HL-60/S4 (cell line): ENCODE measurements around the gene TLK2.
"Not testable (repeated sequence)": the region's sequence is repeated elsewhere in the genome, so short reads cannot be mapped to it uniquely, and the experiment has no call there.

ENCODE experiments used
- in situ Hi-C: fragments of 300-500 bp; cut with MboI; formaldehyde crosslinking; loops from 2 replicates; pipeline ENCODE4 v1.14.3; 2022; ENCODE audit warnings: low sequenced_read_pairs

TLK2 gene

DNA sequence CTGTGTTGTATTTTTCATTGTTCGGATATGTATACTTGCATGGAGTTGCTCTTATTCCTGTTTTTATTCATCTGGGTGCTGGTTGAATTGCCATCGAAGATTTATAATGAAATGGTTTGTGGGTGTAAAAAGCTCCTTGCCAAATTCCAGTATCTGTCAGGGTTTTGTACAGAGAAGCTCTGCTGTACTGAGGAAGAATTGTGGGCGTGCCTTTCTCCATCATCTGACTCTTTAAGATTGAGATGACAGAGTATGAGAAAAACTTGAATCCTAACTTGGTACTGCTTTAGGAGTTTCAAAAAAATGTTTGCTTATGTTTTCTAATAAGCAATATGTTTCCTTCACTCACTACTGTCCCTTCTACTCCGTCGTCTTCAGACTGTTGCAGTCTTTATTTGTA, 78.9 kb downstream of the TLK2 start:
- in situ Hi-C loops = not testable (repeated sequence)

DNA sequence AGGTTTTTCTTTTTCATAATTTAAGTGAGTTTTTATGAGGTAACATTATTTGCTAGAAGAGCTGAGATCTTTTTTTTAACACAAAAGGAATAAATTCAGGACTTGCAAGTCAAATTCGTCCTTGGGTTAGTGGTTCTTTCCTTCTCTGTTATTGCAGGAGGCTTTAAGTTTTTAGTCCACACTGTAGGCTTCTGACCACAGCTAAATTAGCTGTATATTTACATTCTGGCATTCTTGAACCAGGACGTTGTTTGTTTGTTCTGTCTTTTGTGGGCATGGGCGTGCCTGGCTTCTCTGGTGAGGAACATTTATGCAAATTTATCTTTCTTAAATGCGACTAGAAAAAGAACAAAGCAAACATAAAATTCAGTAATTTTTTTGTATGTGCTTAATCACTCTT, 80.3 kb downstream of the TLK2 start:
- in situ Hi-C loops = not testable (repeated sequence)

DNA sequence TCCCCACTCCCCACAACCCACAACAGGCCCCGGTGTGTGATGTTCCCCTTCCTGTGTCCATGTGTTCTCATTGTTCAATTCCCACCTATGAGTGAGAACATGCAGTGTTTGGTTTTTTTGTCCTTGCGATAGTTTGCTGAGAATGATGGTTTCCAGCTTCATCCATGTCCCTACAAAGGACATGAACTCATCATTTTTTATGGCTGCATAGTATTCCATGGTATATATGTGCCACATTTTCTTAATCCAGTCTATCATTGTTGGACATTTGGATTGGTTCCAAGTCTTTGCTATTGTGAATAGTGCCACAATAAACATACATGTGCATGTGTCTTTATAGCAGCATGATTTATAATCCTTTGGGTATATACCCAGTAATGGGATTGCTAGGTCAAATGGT, 82.3 kb downstream of the TLK2 start:
- in situ Hi-C loops = not testable (repeated sequence)

DNA sequence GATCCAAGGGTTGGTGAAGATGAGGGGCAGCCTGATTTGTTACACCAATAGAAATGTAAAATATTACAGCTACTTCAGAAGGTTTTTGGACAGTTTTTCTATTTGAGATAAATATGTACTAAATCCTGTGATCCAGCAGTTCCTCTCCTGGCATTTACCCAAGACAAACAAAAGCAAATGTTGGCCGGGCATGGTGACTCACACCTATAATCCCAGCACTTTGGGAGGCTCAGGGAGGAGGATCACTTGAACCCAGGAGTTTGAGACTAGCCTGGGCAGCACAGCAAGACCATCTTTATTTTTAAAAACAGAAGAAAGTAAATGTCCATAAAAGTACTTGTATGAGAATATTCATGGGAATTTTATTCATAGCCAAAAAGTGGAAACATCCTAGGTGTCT, 84.0 kb downstream of the TLK2 start:
- in situ Hi-C loops = no loop called here

DNA sequence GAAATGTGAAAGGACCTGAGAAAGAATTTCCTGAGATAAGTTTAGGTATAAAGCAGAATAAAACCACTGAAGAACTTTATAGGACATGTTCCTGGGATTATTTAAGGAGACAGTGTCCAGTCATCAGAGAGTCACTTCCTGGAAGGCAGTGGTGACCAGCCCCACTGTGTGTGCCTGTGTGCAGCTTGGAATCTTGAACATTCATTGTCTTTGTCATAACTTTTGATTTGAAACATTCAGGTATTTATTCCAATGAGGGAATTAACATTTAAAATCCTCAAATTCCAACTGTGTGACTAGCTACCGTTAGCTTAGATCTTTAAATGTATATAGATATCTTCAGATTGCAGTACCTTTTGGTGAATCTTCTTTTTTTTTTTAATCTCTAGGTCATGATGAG, 87.2 kb downstream of the TLK2 start:
- in situ Hi-C loops = no loop called here

DNA sequence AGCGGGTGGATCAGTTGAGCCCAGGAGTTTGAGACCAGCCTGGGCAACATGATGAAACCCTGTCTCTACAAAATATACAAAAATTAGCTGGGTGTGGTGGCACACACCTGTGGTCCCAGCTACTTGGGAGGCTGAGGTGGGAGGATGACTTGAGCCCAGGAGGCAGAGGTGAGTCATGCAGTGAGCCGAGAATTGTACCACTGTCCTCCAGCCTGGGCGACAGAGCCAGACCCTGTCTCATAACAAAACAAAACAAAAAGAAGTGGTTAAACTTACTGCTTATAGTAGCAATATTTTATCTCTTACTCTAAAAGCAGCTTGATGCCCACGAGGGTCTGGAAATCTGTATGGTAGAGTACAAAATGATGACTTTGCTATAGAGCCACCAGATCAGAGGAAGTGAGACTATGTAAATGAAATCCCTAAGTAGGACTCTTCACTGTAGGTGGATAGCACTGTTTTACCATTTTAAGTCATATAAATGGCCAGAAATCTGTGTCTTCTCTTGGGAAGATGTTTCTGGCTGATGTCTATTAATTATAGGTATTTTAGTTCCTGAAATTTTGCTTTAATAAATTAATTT, 88.5 kb downstream of the TLK2 start:
- in situ Hi-C loops = no loop called here

DNA sequence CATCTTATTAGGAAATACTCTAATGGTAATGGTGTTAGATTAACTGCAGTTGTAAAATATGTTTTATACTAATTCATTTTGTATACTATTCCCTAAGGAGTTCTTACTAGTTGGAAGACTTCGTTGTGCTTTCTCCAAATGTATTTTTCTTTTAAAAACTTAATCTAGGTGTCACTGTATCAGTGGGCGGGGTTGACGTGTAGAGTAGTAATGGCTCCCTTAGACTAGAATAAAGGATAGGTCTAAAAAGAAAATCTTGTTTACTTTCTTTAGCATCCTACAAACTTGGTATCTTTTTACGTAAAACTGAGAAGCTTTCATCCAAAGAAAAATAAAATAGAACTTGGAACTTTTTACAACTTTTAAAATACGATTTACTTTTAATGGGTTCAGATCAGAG, 93.9 kb downstream of the TLK2 start:
- in situ Hi-C loops = no loop called here

DNA sequence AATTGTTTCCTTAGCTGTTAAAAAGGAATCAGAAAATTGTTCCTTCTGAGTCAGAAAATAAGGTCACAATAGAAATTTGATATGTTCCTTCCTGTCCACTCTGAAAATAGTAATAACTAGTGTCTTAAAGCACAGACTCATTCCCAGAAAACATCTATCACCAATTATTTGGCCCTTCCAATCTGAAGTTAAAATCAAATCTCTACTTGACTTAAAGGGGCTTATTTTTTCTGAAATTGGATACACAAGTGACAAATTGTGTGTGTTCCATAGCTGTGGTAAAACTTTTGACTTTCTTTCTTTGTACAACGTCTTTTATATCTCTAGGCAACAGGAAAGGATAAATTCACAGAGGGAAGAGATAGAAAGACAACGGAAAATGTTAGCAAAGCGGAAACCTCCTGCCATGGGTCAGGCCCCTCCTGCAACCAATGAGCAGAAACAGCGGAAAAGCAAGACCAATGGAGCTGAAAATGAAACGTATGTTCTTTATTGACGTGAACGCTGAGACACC, 94.3 kb downstream of the TLK2 start:
- in situ Hi-C loops = no loop called here

DNA sequence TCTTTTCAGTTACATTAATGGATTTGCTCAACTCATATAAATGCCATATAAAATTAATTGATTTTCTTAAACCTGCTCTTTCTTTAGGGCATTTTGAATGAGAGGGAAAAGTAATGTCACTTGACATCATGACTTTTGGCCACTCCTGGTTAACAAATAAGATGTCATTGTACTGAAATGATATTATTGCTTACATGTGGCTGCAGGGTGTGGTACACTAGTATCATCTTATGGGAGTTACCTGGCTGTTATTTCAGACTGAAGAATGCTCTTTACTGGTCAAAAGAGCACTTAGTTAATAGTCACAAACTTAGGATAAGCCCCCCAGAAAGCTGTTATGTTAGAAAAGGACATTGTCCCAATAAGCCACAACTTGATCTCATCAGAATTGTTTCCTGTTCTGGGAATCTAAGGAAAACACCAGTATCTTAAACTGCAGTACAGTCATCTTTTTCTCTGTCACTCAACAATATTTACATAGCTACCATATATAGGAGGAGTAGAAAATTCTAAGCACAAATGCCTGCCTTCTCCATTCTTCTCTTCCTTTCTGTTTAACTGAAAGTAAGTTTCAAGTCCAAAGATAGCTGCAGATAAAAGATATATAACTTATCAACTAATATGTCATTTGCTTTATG, 95.0 kb downstream of the TLK2 start:
- in situ Hi-C loops = no loop called here

DNA sequence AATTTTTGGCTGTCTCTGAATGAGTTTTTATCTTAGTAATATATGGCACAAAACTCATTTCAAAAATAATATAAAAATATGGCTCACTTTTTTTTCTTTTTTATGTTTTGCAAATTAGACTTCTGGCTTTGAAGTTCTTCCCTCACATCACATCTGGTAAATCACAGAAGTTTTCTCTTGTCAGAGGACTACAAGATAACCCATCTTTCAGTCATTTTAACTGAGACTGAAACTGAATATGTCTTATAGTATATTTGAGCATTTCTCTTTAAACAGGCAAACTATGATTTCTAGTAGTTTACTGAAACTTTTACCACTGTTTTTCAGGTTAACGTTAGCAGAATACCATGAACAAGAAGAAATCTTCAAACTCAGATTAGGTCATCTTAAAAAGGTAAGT, 97.8 kb downstream of the TLK2 start:
- in situ Hi-C loops = no loop called here

DNA sequence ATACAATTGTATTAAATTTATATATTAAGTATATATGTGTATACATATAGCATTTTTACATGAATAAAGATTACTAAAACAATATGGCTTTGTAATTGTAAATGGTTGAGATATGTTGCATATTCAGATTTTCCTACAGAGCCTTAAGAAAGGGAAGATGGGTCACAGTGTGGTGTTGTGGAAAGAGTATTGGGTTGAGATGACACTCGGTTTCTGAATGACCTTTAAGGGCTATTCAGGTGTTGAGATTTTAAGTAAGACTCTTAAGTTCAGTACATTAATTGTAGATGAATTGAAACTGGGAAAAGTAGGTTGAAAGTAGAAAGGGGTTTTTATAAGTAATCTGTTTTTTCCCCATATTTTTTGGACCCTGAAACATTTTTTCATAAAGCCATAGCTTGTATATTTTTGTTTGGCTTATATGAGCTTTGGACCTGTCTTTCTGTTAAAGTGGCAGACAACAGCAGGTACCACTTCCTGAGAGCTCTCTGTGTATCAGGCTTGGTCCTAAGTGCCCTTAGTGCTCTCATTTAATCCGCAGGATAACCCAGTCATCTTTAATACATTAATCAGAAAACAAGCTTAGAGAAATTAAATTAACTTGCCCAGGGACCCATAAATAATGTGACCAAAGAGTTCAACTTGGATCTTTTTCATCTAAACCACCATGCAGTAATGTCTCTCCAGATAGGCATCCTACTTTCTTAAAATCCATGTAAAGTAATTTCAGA, 100.3 kb downstream of the TLK2 start:
- in situ Hi-C loops = no loop called here

DNA sequence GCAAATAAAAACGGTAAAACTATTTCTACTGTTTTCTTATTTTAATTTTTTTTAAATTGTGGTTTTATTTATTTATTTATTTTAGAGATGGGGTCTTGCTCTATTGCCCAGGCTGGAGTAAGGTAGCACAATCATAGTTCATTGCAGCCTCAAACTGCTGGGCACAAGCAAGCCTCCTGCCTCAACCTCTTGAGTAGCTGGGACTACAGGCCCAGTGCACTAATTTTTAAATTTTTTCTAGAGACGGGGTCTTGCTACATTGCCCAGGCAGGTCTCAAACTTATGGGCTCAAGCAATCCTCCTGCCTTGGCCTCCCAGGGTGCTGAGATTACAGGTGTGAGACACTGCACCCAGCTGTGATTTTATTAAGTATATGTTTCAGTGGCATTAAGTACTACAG, 102.3 kb downstream of the TLK2 start:
- in situ Hi-C loops = no loop called here

DNA sequence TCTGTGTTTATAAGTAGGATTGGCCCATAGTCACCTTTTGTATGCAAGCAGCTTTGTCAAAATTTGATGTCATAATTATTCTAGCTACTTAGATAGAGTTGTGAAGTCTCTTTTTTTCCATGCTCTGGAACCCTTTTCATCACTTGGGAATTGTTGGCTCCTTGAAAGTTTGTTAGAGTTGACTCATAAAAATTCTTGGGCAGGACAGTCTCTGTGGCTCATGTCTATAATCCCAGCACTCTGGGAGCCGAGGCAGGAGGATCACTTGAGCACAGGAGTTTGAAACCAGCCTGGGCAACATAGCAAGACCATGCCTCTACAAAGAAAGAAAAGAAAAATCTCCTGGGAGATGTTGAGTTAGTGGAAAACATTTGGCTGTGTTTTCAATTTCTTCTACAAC, 103.1 kb downstream of the TLK2 start:
- in situ Hi-C loops = no loop called here

DNA sequence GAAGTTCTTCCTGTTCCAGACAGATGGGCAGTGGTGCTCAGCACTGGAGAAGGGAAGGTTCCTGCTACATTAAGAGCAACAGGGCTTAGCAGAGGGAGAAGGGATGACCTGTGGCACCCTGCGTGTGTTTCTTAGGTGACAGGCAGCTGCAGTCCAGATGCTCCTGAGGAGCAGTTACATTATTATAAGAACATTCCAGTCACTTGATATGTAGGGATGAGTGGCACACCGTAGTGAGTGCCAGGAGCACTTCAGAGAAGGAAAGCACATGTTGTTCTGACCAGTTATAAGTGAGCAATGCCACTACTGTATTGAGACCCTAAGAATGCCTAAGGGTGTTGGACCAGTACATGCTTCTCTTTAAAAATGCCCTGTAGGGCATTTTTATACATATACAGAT, 108.9 kb downstream of the TLK2 start:
- in situ Hi-C loops = no loop called here

DNA sequence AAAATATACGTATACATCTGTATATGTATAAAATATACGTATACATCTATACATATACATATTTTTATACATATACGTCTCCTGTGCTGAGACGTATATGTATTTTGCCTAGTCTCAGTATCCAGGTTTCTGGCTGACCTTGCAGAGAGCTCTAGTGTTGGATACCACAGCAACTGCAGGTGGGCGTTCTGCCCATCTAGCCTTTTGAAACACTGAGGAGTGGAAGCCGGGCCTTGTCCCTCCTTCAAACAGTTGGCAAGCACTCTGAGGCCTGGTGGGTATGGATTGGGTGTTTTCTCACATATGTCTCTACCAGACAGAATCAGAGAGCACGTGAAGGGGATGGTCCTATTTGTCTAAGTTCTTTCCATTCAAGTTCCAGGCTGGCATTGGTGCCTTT, 109.5 kb downstream of the TLK2 start:
- in situ Hi-C loops = no loop called here

DNA sequence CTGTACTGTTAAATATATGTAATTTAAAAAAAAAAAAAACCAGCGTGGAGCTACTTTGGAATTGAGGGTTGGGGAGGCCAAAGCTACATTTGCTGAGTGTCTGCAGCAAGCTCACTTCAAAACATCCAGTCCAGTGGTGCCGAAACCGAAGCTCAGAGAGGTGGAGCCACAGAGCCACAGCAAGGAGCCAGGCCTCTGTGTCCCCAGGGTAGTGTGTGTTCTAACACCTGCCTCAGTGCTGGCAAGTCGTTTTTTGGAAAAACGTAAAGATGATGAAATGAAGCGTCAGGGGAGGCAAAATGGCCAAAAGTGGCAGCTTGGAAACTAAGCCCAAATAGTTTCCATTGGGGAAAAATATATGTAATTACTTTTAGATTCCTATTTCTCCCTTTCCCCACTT, 112.7 kb downstream of the TLK2 start:
- in situ Hi-C loops = no loop called here

DNA sequence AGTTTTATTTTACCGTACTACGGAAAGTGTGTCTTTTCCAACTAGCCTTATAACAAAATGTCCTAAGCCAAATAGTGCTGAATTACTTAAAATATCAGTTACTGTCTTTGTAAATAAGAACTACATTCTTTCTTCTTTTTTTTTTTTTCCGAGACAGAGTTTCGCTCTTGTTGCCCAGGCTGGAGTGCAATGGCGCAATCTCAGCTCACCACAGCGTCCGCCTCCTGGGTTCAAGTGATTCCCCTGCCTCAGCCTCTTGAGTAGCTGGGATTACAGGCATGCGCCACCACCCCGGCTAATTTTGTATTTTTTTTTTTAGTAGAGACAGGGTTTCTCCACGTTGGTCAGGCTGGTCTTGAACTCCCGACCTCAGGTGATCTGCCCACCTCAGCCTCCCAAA, 113.2 kb downstream of the TLK2 start:
- in situ Hi-C loops = not testable (repeated sequence)

DNA sequence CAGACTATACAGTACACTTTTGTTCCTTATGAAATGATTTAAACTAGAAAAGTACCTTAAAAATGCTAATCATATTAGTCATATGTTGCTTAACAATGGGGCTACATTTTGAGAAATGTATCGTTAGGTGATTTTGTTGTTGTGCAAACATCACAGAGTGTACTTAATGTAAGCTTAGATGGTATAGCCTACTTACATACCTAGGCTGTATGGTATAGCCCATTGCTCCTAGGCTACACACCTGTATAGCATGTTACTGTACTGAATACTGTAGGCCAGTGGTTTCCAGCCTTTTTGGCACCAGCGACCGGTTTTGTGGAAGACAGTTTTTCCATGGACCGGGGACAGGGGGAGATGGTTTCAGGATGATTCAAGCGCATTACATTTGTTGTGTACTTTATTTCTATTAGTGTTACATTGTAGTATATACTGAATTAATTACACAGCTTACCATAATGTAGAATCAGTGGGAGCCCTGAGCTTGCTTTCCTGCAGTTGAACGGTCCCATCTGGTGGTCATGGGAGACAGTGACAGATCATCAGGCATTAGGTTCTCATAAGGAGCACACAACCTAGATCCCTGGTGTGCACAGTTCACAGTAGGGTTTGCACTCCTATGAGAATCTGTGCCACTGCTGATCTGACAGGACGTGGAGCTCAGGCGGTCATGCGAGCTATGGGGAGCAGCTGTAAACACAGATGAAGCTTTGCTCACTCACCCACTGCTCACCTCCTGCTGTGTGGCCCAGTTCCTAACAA, 113.9 kb downstream of the TLK2 start:
- in situ Hi-C loops = no loop called here

DNA sequence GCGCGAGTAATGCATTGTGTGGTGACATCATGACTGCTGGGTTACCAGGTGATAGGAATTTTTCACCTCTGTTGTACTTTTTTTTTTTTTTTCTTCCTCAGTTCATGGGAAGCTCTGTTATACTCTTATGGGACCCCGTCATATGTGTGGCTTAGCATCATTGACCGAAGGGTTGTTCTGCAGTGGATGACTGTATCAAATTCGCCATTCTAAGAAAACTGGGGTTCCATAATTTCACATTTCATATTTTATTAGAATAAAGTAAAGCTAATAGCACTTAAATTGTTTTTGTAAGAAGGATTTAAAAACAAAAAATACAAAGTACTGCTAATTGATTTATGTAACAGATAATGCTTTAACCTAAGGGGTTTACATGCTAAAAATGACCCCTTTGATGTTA, 116.9 kb downstream of the TLK2 start:
- in situ Hi-C loops = no loop called here

DNA sequence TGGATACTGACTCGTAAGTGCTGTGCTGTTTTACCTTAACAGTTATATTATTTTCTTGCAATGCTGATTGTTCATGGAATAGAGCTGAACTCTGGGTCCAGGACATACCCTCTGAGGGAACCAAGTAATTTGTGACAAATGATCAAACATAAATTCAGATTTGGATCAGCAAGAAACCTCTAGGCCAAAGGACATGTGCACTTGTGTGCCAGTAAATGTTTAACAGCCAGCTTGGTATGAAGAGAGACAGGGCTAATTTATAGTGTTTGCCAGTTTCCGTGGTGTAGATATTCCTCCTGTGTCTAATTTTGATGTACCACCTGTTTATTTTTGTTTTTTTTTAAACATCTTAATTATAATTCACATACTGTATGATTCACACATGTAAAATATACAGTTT, 118.0 kb downstream of the TLK2 start:
- in situ Hi-C loops = no loop called here

DNA sequence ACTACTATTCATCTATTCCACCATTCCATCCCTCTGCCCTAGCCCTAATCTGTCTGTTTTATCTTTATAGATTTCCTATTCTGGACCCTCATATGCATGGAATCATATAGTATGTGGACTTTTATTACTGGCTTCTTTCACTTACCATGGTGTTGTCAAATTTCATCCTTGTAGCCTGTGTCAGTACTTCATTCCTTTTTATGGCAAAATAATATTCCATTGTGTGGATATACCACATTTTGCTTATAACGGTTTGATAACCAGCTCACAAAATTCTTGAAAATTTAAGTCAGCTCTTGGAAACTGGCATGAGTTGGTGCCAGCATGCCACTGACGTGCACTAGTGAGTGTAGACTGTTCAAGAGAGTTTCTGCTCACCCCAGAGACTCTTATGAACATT, 118.5 kb downstream of the TLK2 start:
- in situ Hi-C loops = no loop called here

DNA sequence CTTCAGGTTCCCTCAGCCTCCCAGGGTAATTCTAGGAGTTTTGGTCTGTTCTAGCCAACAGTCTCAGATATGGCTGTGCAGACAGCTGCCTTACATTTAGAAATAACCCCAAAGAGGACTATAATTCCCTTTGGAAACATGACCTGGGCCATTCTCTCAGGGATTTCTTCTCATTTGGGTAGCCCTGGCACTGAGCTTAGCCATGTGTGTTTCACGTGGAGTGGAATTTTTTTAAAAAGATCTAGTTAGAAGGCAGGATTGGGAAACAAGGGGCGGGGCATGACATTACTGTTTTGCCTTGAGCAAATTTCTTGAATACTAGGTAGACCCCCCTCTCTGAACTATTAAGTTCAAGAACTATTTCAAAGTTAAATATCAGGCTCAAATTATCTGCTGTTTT, 119.3 kb downstream of the TLK2 start:
- in situ Hi-C loops = no loop called here
